A172 (cell line): ENCODE data around the gene USHBP1. TPM values are rescaled to one million over a fixed set of nuclear protein-coding genes. Genes with fewer than 3 reads are reported as not detected.

ENCODE experiments used
- DNase-seq: peaks from one replicate; pipeline ENCODE4 v3.0.0-alpha.2; 2015; ENCODE audit warnings: low spot score
- total RNA-seq: library from RNA; depleted of rRNA; stranded (reverse); fragments of >200 nt; shearing (Covaris generic); gene quantifications from 2 replicates; pipeline ENCODE4 v1.2.3, GENCODE V29; 2014; rRNA removed

Gene USHBP1
- total RNA-seq = not detected in 2 replicates

GRCh38 chr19:17264641-17264979, at the start of gene USHBP1:
Gene USHBP1 (minus strand): TSS chr19:17264745. CDS start chr19:17264299, 446 bp downstream.
- no peak for DNase-seq

GRCh38 chr19:17314007-17314593, 49.6 kb upstream of the USHBP1 start:
- no peak for DNase-seq

- no peak for DNase-seq
Observed at GRCh38 chr19:17312189-17313113, 47.9 kb upstream of the USHBP1 start.

GRCh38 chr19:17311455-17312188, 47.1 kb upstream of the USHBP1 start:
- peak; percentile 93 for DNase-seq

GRCh38 chr19:17309965-17310461, 45.5 kb upstream of the USHBP1 start:
- no peak for DNase-seq

- DNase-seq = peak; percentile 100
Observed at GRCh38 chr19:17309198-17309964, 44.8 kb upstream of the USHBP1 start, which contains the start of gene DDA1. Gene DDA1 (plus strand): TSS chr19:17309563. CDS start chr19:17309655, 92 bp downstream.

GRCh38 chr19:17307876-17308377, 43.4 kb upstream of the USHBP1 start:
- DNase-seq = no peak

- DNase-seq = no peak
Observed at GRCh38 chr19:17306285-17306714, 41.8 kb upstream of the USHBP1 start.

- peak; percentile 100 for DNase-seq
Observed at GRCh38 chr19:17305517-17306284, 41.2 kb upstream of the USHBP1 start, which contains the start of gene MRPL34. Gene MRPL34 (plus strand): TSS chr19:17305872. CDS start chr19:17305893, 21 bp downstream.

- no peak for DNase-seq
Observed at GRCh38 chr19:17305216-17305516, 40.6 kb upstream of the USHBP1 start.

GRCh38 chr19:17304386-17305215, 40.1 kb upstream of the USHBP1 start:
- no peak for DNase-seq

GRCh38 chr19:17303940-17304267, 39.4 kb upstream of the USHBP1 start:
- DNase-seq = no peak

GRCh38 chr19:17303167-17303939, 38.8 kb upstream of the USHBP1 start, which contains the start of gene ABHD8:
Gene ABHD8 (minus strand): TSS chr19:17303425. CDS start chr19:17301616, 1,809 bp downstream.
- peak; percentile 87 for DNase-seq

- no peak for DNase-seq
Observed at GRCh38 chr19:17302391-17303166, 38.0 kb upstream of the USHBP1 start.

GRCh38 chr19:17300992-17301619, 36.6 kb upstream of the USHBP1 start:
- no peak for DNase-seq

- no peak for DNase-seq
Observed at GRCh38 chr19:17296976-17297375, 32.4 kb upstream of the USHBP1 start.

GRCh38 chr19:17296273-17296672, 31.7 kb upstream of the USHBP1 start:
- DNase-seq = peak; percentile 93
